GM18909 (cell line): ENCODE data around the gene PHF14.
"Not testable (repeated sequence)": the region's sequence is repeated elsewhere in the genome, so short reads cannot be mapped to it uniquely, and the experiment has no call there.

Experiments used
- ATAC-seq: cut with Tn5 transposase; IDR thresholded peaks from one replicate; pipeline ENCODE4 v1.9.1; 2021; ENCODE audit warnings: mild to moderate bottlenecking; ENCODE audit not compliant: unreplicated experiment, poor library complexity

The PHF14 gene, protein sequence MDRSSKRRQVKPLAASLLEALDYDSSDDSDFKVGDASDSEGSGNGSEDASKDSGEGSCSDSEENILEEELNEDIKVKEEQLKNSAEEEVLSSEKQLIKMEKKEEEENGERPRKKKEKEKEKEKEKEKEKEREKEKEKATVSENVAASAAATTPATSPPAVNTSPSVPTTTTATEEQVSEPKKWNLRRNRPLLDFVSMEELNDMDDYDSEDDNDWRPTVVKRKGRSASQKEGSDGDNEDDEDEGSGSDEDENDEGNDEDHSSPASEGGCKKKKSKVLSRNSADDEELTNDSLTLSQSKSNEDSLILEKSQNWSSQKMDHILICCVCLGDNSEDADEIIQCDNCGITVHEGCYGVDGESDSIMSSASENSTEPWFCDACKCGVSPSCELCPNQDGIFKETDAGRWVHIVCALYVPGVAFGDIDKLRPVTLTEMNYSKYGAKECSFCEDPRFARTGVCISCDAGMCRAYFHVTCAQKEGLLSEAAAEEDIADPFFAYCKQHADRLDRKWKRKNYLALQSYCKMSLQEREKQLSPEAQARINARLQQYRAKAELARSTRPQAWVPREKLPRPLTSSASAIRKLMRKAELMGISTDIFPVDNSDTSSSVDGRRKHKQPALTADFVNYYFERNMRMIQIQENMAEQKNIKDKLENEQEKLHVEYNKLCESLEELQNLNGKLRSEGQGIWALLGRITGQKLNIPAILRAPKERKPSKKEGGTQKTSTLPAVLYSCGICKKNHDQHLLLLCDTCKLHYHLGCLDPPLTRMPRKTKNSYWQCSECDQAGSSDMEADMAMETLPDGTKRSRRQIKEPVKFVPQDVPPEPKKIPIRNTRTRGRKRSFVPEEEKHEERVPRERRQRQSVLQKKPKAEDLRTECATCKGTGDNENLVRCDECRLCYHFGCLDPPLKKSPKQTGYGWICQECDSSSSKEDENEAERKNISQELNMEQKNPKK

DNA sequence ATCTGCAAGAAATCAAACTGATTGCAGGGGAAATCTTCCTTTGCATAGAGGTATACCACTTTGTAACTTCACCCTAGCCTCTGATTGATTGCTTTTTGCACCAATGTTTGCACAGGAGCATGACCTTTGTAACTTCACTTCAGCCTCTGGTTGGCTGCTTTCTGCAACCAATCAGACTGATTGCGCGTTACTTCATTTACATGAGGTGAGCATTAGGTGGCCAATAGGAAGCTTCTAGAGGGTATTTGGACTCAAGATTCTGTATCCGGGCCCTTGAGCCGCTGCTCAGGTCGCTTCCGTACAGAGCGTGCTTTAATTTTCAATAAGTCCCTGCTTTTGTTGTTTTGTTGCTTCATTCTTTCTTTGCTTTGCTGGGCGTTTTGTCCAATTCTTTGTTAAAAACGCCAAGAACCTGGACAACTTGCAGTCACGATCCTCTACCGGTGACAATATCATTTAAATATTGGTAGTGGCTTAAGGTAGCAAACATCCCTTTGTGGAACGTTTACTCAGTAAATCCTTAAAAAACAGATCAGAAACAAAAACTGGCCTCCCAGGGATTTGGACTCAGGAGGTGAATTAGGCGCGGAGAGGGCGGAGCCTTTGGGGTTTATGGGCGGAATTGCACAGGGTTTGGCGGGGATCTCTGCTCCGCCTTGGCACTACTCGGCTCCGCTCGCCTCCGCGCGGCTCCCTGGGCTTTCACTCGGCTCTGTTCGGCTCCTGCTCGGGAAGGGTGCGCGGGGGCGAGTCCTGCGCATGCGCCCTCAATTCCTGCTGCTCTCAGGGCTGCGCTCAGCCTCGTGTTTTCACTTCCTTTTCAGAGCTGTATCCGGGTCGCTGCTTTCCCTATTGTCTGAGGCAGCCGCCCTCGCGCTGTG lies at the start of gene PHF14:
Gene PHF14, plus strand, starts transcription at position 812 of the 881 bp plus-strand sequence. CDS start 452 bp downstream, outside the sequence.
- peak; percentile 98 for ATAC-seq

GRCh38 chr7:10924370-10924769 lies 49.3 kb upstream of the PHF14 start:
- ATAC-seq: no peak

DNA sequence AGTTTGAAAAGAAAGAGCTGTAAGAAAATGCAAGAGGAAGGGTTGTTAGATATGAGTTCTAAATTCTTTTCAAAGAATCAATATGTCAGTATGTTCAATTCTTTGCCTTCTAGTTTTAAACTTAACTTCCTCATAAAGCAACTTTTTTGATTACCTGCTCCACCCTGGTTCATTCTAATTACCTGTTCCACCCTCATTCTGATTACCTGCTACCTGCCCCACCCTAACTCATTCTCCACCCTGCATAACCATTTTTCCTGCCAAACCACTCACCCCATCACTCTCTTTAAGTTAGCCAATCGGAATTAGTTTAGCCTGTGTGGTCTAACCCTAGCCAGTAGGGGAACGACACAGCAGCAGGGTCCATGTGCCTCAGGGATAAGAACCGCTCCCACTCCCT lies 45.5 kb upstream of the PHF14 start:
- ATAC-seq: not testable (repeated sequence)

DNA sequence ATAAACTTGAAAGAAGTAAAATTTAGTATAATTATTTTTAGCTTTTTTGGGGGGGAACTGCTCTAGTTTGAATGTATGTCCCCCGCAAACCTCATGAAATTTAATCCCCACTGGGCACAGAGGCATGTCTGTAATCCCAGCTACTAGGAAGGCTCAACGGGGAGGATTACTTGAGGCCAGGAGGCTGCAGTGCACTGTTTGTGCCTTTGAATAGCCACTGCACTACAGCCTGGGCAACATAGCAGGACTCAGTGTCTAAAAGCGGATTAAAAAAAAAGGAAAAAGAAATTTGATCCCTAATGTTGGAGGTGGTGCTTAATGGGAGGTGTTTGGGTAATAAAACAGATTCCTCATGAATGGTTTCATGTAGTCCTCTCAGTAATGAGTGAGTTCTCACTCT lies 43.1 kb upstream of the PHF14 start:
- no peak for ATAC-seq

GRCh38 chr7:10931161-10931560 lies 42.5 kb upstream of the PHF14 start:
- ATAC-seq: no peak

GRCh38 chr7:10934292-10934691 lies 39.4 kb upstream of the PHF14 start:
- no peak for ATAC-seq

DNA sequence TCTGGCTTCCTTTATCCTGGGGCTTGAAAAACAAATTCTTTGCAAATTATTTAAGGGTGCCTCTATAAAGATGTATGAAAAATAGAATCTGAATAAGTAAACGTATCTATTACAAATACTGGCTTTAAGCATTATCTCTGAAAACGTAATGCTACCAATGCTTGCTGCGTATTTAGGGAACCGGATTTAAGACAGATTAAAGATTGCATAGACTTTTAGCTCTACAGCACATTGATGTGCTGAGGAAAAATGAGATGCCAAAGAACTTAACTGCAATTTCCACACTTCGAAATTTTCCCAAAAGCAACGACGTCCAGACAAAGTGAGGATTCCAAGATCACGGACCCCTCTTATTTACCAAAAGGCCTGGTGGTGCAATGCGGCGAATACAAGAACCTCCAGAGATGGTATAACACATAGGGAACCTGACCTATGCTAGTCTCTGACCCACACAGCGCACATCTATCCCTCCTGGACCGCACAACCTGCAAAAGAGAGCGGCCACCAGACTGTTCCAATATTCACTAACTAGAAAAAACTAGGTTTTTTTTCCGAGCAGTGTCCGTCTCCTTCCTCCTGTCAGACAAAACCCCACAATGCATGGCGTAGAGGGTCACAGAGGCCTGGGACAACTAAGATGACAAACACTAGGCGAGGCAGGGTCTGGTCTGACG lies 34.3 kb upstream of the PHF14 start:
- ATAC-seq: peak; percentile 27

DNA sequence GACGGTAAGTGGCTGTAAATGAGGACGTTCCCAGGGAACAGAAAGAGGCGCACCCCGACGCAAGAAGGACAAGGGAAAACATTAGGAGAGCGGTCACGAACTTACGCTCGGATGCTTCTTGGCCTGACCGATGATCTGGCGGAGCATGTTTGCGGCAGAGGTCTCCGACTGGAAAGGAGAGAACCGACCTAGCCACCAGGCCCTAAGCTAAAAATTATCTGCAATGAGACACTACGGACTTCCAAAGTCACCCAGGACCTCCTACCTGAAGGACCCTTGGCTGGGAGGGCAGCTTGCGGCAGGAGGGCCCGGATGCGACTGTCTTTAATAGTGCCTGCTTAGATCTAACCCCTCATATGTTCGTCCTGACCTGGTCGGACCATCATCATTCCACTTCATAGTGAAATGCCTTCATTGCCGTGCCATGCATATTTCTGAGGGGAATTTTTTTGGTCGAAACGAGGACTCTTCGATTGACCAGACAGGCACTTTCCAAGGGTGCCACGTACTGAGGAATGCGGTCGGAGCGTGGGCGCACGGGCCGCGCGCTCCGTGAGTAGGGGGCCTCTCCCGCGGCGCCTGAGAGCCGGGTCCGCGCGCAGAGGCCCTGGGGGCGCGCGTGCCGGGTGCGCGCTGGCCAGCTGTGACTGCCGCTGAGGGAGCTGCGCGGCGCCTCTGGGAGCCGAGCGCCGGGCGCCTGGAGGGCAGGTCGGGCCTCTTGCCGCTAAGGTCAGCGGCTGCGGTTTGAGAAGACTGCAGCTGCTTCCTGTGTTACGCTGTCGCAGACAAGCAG lies 33.6 kb upstream of the PHF14 start:
- peak; percentile 93 for ATAC-seq

DNA sequence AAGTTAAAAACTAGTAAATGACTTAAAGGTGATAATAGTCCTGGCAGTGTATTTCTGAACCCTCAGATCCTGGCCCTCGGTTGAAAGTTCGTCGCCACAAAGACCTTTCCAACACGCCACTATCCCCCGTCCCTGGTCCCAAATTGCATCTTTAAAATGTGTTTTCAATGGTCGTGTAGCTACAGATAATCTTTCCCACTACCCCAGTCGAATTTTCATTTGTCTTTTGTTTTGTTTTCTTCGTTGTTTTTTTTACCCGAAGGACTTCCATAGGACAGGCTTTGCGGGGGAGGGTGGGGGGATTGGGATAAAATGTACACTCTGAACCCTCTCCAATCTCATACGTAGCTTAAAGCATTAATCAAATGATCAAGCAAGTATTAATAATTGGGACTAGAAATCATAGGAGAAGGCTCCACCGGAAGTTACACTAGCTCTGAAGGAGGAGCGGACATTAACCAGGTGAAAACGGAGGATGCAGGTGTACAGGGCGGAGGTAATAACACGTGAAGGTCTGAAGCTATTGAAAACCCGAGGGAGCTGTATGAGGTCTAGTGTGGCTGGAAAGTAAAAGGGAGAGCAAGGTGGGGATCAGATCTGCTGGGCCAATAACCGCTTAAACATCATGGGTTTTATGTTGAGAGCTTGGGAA lies 32.8 kb upstream of the PHF14 start:
- ATAC-seq: no peak

DNA sequence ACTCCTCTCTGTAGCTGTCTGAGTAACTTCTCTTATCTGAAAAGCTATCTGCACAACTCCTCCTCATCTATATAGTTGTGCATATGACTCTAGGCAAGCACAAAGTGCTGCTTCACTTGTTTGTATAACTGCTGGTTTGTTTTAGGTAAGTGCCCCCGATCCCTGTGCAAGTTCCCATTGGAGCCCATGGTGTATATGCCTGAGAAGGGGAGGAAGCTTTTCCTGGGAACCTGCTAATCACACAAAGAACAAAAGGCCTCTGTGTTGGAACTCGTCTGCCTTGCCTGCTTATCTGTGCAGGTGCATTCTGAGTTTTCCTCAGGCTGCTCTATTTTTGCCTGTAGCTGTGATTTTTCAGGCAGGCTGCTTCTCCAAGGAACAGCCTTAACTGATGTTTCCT lies 23.2 kb upstream of the PHF14 start:
- no peak for ATAC-seq

DNA sequence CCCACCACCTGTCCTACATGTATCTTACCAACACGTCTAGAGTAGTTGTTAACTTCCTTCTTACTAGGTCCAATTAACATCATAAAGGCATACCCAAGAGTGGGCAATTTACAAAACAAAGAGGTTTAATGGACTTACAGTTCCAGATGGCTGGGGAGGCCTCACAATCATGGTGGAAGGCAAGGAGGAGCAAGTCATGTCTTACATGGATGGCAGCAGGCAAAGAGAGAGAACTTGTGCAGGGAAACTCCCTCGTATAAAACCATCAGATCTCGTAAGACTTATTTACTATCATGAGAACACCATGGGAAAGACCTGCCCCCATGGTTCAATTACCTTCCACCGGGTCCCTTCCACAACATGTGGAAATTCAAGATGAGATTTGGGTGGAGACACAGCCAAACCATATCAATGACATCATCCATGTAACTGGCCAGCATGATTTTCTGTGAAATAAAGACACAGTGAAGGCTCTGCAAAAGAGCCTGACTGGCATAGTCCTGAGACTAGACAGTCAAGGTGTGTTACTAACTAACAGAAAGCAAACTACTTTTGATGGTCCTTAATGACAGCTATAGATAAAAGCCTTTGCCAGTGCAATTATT lies 22.6 kb upstream of the PHF14 start:
- ATAC-seq: not testable (repeated sequence)

GRCh38 chr7:10952588-10952987 lies 21.1 kb upstream of the PHF14 start:
- no peak for ATAC-seq

DNA sequence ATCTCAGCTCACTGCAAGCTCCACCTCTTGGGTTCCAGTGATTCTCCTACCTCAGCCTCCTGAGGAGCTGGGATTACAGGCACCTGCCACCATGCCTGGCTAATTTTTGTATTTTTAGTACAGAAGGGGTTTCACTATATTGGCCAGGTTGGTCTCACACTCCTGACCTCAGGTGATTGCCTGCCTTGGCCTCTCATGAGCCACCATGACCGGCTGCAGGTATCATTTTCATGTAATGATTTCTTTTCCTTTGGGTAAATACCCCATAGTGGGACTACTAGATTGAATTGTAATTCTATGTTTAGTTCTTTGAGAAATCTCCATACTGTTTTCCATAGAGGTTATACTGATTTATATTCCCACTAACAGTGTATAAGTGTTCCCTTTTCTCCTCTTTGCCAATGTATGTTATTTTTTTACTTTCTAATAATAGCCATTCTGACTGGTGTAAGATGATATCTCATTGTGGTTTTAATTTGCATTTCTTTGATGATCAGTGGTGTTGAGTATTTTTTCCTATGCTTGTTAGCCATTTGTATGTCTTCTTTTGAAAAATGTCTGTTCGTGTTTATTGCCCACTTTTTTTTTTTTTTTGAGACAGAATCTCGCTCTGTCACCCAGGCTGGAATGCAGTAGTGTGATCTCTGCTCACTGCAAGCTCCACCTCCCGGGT lies 20.5 kb upstream of the PHF14 start:
- ATAC-seq: peak; percentile 40

DNA sequence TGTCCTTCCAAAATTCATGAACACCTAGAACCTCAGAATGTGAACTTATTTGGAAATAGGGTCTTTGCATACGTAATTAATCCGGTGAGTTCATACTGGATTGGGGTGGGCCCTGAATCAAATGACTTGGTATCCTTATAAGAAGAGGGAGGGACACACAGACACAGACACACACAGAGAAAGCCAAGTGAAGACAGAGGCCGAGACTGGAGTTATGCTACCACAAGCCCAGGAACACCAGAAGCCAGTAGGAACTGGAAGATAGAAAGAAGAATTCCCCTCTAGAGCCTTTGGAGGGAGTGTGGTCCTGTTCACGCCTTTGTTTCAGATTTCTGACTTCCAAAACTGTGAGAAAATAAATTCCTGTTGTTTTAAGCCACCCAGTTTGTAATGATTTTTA lies 17.1 kb upstream of the PHF14 start:
- ATAC-seq: no peak

DNA sequence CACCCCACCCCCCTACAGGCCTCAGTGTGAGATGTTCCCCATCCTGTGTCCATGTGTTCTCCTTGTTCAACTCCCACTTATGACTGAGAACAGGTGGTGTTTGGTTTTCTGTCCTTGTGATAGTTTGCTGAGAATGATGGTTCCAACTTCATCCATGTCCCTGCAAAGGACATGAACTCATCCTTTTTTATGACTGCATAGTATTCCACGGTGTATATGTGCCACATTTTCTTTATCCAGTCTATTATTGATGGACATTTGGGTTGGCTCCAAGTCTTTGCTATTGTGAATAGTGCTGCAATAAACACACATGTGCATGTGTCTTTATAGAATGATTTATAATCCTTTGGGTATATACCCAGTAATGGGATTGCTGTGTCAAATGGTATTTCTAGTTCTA lies 13.4 kb upstream of the PHF14 start:
- not testable (repeated sequence) for ATAC-seq

- ATAC-seq: not testable (repeated sequence)
Measured at GRCh38 chr7:10965016-10965415, 8.7 kb upstream of the PHF14 start.

DNA sequence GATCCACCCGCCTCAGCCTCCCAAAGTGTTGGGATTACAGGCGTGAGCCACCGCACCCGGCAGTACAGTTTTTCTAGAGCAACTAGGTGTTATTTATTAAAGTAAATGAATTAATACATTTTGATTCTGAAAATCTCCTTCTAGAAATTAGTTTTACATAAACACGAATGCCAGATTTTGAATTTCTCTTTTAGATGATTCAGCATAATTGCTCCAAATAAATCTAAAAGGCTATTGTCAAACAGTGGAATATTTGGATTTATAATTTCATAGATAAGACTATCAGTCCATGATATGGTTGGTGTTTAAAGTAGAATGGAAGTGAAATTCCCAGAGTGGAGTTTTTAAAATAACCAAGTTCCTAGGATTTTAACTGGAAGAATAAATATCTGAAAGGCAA lies 1.5 kb upstream of the PHF14 start:
- no peak for ATAC-seq
